ENCODE data around the gene CAAP1. TPM values are rescaled to one million over a fixed set of nuclear protein-coding genes. Genes with fewer than 3 reads are reported as not detected.
"Not testable (repeated sequence)": the region's sequence is repeated elsewhere in the genome, so short reads cannot be mapped to it uniquely, and the experiment has no call there.

The CAAP1 gene
- total and polyA plus RNA-seq, 8 donors: 12.4 to 34.9 (median 29.2) TPM

- no peaks in the 10 kb centered on the region for H3K4me1 ChIP-seq
- peaks cover 4 to 49% of the 10 kb centered on the region in 2 donors for H3K36me3 ChIP-seq
- H3K9me3 ChIP-seq: no peaks in the 10 kb centered on the region
- TF ChIP-seq CTCF (IDR thresholded peaks at IDR 0.05): peak in 1 of 2 donors; percentile 28
- no peak overlapping the region for H3K27ac ChIP-seq
- no peaks in the 10 kb centered on the region for H3K27me3 ChIP-seq
- H3K4me3 ChIP-seq: no peak overlapping the region
- DNase-seq (peak in 1 of 4 donors; percentile 15), ATAC-seq (peak; percentile 60)
- intact Hi-C loops (cut with DNase I): loop anchor here in 1 of 2 donors (10.0 kb wide), 1 partner anchor 112 kb away; no protein-coding TSS in a partner anchor
Measured at GRCh38 chr9:26856413-26857032, 36.1 kb downstream of the CAAP1 start.

- Histone ChIP-seq H3K27me3 (no peaks in the 10 kb centered on the region), H3K4me1 (no peaks in the 10 kb centered on the region), H3K4me3 (no peak overlapping the region), H3K9me3 (no peaks in the 10 kb centered on the region), H3K27ac (no peak overlapping the region), H3K36me3 (peaks cover 4 to 30% of the 10 kb centered on the region in 2 donors)
- TF ChIP-seq CTCF (IDR thresholded peaks at IDR 0.05): no peak
- intact Hi-C loops (cut with DNase I): loop anchor here in 1 of 2 donors (10.0 kb wide), 1 partner anchor 106 kb away; no protein-coding TSS in a partner anchor
- DNase-seq (no peak), ATAC-seq (no peak)
Measured at GRCh38 chr9:26850995-26851394, 41.6 kb downstream of the CAAP1 start.

GRCh38 chr9:26833792-26834191, 58.8 kb downstream of the CAAP1 start:
- intact Hi-C loops (cut with DNase I): no loop called here

GRCh38 chr9:26828391-26828955, 64.1 kb downstream of the CAAP1 start:
- H3K27me3 ChIP-seq; DNase-seq; H3K36me3 ChIP-seq; H3K27ac ChIP-seq; intact Hi-C loops (cut with DNase I); H3K9me3 ChIP-seq; H3K4me1 ChIP-seq; ATAC-seq; H3K4me3 ChIP-seq: not testable (repeated sequence)

More at GRCh38 chr9:26833792-26834191, 58.8 kb downstream of the CAAP1 start:
- DNase-seq (no peak), ATAC-seq (no peak)
- Histone ChIP-seq H3K27me3 (no peaks in the 10 kb centered on the region), H3K4me1 (no peaks in the 10 kb centered on the region), H3K9me3 (peaks cover 0 to 6% of the 10 kb centered on the region in 2 donors), H3K27ac (no peak overlapping the region), H3K4me3 (no peak overlapping the region), H3K36me3 (peaks cover 0 to 6% of the 10 kb centered on the region in 2 donors)
- no peak for TF ChIP-seq CTCF (IDR thresholded peaks at IDR 0.05)

GRCh38 chr9:26814799-26815198, 77.8 kb downstream of the CAAP1 start:
- Histone ChIP-seq H3K4me3 (no peak overlapping the region), H3K4me1 (no peaks in the 10 kb centered on the region), H3K27me3 (no peaks in the 10 kb centered on the region), H3K36me3 (no peaks in the 10 kb centered on the region), H3K9me3 (no peaks in the 10 kb centered on the region), H3K27ac (no peak overlapping the region)
- no peak for DNase-seq
- ATAC-seq: no peak
- intact Hi-C loops (cut with DNase I): no loop called here
- TF ChIP-seq CTCF (IDR thresholded peaks at IDR 0.05): no peak

Measured in left lung (tissue), 10 donors.